ENCODE results near the gene C1R. TPM values are rescaled to one million over a fixed set of nuclear protein-coding genes. Genes with fewer than 3 reads are reported as not detected.

The C1R gene
- 27.6 to 49.7 TPM (median 32.4 TPM) in 5 replicates for total RNA-seq (2022; extraction: Qiagen RNA extraction)

DNA sequence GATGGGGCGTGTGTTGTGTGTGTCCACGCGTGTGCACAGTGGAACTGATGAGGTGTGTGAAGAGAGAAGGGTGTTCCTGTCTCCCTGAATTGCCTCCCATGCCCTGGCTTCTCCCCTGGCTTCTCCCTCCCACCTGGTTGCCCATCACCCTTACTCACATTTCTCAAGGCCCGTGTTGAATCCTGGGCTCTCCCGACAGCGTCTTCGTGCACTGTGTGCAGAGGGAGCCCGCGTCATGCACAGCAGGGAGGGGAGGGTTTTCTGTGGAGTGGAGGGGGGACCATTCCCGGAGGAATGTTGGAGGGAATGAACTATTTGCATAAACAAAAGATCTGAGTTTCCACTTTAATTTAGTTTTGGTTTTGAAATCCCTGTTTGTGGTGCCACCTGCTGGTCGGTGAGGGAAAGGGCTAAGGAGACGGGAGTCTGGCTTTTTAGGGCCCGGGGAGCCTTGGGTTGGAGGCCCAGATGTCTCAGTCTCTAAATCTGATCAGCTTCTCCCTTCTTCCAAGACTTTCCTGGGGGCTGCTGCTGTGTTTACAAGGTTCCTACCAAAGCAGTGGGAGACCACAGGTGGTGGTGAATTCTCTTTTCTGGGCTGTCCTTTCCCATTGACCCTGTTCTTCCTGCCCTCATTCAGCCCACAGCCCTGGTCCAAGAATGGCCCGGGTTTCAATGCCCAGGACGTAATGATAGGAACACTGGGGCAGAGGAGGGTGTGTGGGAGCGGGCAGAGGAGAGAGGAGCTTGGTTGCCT lies at the start of gene C1R:
TSS of gene C1R (minus strand) at position 217 of the 757 bp plus-strand sequence. CDS start at position 160, 57 bp downstream.

DNA sequence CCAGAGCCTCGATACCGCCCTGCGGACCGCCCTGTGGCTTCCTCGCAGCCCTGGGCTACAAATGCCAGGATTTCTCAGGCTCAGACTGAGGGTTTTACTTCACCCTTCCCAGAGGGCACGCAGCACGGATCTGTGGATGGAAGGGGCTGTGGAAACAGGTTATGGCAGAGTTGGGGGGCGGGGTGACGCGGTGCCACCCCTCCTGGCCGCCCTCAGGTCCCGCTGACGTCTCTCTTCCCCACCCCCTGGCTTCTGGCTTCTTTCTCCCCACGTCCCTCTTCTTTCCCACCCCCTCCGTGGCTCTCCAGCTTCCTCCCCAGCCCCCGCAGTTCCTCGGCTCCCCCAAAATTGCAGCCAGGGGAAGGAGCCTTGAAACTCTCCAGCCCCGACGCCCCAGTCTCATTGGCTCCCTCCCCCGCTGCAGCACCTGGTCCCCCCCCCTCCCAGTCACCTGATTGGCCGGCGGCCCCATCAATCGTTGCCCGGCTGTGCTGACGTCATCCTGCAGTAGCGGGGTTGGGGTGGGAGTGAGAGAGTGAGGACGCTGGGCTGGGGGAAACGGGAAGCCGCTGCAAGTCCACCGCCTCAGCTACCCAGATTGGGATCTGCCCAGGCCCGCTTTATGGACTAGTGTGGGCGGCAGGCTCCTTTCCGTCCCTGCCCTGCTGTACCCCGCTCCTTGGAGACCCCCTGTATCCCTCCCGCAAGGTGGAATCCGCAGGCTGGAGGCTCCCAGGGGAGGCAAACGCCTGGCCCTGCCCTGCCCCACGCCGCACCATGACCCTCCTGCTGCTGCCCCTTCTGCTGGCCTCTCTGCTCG lies 37.8 kb upstream of the C1R start, which contains the start of gene CLSTN3:
TSS of gene CLSTN3 (plus strand) at position 500 of the 820 bp plus-strand sequence. CDS start at position 778, 278 bp downstream.

DNA sequence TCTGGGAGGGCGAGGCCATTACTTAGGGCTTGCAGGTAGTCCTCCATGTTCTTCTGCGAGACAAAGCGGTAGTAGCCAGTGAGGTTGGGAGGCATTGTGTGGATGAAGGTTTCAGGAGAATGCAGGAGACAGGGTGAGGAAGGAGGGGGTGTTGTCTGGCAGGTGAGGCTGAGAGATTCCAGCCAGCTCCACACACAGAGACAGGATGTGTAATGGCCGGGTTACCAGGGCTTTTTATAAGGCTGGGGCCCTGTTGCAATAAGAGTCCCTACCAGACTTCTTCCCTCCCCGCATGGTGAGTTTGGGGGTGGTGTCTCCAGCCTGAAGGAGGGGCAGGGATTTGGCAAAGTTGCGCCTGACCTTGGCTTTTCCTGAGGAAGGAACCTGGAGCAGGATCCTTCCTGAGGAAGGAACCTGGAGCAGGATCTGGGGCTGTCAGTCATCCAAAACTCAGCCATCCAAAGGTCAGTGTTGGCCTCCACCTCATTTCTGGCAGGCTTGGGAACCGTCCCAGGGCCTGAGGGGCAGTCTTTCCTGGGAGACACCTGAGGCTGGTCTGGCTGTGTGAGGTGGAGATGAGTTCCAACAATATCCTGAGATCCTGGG lies 36.5 kb upstream of the C1R start, which contains the start of gene RBP5:
TSS of gene RBP5 (minus strand) at position 209 of the 606 bp plus-strand sequence. CDS start at position 95, 114 bp downstream.

DNA sequence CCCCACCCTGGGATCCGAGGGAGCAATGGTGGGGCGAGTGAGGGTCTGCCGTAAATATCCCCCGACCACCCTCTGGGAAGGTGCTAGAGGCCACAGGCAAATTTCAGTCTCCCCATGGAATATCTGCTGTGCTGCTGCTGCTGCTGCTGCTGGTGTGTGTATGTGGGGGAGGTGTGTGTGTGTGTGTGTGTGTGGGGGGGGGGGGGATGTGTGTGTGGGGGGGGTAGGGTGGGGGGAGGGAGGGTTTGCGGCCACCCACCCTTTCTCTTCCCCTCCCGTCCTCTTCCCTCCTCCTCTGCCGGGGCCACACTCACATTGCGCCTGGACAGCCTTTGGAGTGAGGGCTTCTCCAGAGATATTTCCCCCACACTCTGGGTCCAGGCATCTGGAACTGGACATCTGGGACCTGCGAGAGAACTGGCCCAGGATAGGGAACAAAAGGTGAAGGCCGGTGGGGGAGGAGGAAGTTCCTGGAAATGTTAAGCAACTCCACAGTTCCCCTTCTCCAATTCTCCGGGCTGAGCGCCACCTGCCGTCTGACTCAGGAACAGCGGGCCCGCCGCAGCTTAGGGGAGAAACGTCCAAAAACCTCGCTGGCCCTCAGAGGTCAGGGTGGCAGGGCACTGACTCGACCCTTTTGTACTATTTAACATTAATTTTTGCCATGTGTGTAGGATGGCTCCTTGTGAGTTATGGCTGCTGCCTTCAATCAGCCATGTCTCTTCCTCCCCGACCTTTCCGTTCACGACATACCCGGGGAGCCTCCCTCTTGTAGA lies 16.7 kb upstream of the C1R start, which contains the start of gene C1RL:
TSS of gene C1RL (minus strand) at position 419 of the 776 bp plus-strand sequence. CDS start at position 385, 34 bp downstream.

DNA sequence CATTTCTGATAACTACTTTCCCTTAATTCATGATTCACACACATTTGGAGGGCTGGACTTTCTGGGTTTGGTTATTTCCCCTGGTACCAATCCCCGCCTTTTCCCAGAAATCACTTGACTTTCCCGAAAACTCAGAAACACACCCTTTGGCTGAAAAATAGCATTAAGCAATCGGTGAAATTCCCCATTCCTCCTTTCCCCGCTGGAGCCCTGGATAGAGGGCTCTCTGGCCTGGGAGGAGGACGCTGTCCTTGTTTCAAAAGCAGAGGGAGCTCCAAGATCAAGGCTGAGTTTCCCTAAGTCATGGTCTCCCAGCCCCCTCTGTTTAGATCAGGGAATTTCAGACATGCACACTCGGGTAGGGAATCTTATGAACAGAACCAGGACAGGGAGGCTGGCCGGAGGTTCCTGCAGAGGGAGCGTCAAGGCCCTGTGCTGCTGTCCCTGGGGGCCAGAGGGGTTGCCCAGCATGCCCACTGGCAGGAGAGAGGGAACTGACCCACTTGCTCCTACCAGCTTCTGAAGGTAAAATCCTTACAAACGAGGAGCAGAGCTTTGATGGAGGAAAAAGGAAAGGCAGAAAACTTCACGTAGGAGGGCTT lies 31.8 kb downstream of the C1R start, which contains the start of gene C1S:
TSS of gene C1S (plus strand) at position 366 of the 602 bp plus-strand sequence. CDS start 1,195 bp downstream, outside the sequence.

Other genes with a start within 250 kb of the C1R start
- 73.1 to 82.3 TPM (median 77.5 TPM) in 5 replicates for gene CDCA3, start 241.2 kb downstream of the C1R start, total RNA-seq (2022; extraction: Qiagen RNA extraction)
- 71.7 to 88.7 TPM (median 74.7 TPM) in 5 replicates for gene USP5, start 240.3 kb downstream of the C1R start, total RNA-seq (2022; extraction: Qiagen RNA extraction)
- gene TPI1, start 224.9 kb downstream of the C1R start, total RNA-seq (2022; extraction: Qiagen RNA extraction): 1,586 to 1,659 TPM (median 1,629 TPM) in 5 replicates
- 27.8 to 35.3 TPM (median 31.2 TPM) in 5 replicates for gene SPSB2, start 219.1 kb downstream of the C1R start, total RNA-seq (2022; extraction: Qiagen RNA extraction)
- 15.4 to 18.3 TPM (median 17.3 TPM) in 5 replicates for gene LRRC23, start 187.6 kb downstream of the C1R start, total RNA-seq (2022; extraction: Qiagen RNA extraction)
- gene ENO2, start 177.9 kb downstream of the C1R start, total RNA-seq (2022; extraction: Qiagen RNA extraction): 32.5 to 40.3 TPM (median 34.5 TPM) in 5 replicates
- 60.2 to 72.4 TPM (median 67.4 TPM) in 5 replicates for gene ATN1, start 164.5 kb downstream of the C1R start, total RNA-seq (2022; extraction: Qiagen RNA extraction)
- gene RNU7-1, start 148.6 kb downstream of the C1R start, total RNA-seq (2022; extraction: Qiagen RNA extraction): not detected in 5 replicates
- gene C12orf57, start 148.4 kb downstream of the C1R start, total RNA-seq (2022; extraction: Qiagen RNA extraction): 256 to 322 TPM (median 309 TPM) in 5 replicates
- 9.5 to 13.3 TPM (median 11.7 TPM) in 5 replicates for gene PTPN6, start 141.1 kb downstream of the C1R start, total RNA-seq (2022; extraction: Qiagen RNA extraction)
- 320 to 342 TPM (median 331 TPM) in 5 replicates for gene PHB2, start 121.8 kb downstream of the C1R start, total RNA-seq (2022; extraction: Qiagen RNA extraction)
- 60.1 to 66.2 TPM (median 62.6 TPM) in 5 replicates for gene EMG1, start 121.5 kb downstream of the C1R start, total RNA-seq (2022; extraction: Qiagen RNA extraction)
- gene LPCAT3, start 74.0 kb downstream of the C1R start, total RNA-seq (2022; extraction: Qiagen RNA extraction): 27.2 to 31.6 TPM (median 29.5 TPM) in 5 replicates
- 40.4 to 68.0 TPM (median 43.8 TPM) in 5 replicates for gene C1S, start 31.7 kb downstream of the C1R start, total RNA-seq (2022; extraction: Qiagen RNA extraction)
- 12.4 to 14.9 TPM (median 14.6 TPM) in 5 replicates for gene C1RL, start 16.8 kb upstream of the C1R start, total RNA-seq (2022; extraction: Qiagen RNA extraction)
- gene RBP5, start 36.4 kb upstream of the C1R start, total RNA-seq (2022; extraction: Qiagen RNA extraction): not detected in 5 replicates
- gene CLSTN3, start 37.9 kb upstream of the C1R start, total RNA-seq (2022; extraction: Qiagen RNA extraction): 14.6 to 16.7 TPM (median 15.2 TPM) in 5 replicates
- gene PEX5, start 97.2 kb upstream of the C1R start, total RNA-seq (2022; extraction: Qiagen RNA extraction): 22.6 to 33.3 TPM (median 28.8 TPM) in 5 replicates
- not detected in 5 replicates for gene ACSM4, start 211.6 kb upstream of the C1R start, total RNA-seq (2022; extraction: Qiagen RNA extraction)